Left renal cortex interstitium (tissue), 4 donors: ENCODE results near the gene TBC1D17. TPM values are rescaled to one million over a fixed set of nuclear protein-coding genes. Genes with fewer than 3 reads are reported as not detected.
A peak's percentile ranks its signal among the peaks of the same experiment; 100 is the strongest.

Source experiments
- DNase-seq, 4 donors: peaks; one replicate each; pipeline ENCODE4 v3.0.0-alpha.2; 2013; ENCODE audit warnings: low read depth in 4 of 4, low spot score in 2 of 4, missing footprints in 1 of 4
- polyA plus RNA-seq, 4 donors: library from polyadenylated mRNA; unstranded; fragments of 120-200 nt; gene quantifications; one replicate each; pipeline ENCODE4 v1.2.1, GENCODE V29; 2013; ENCODE audit not compliant: insufficient read length in 4 of 4

TBC1D17 gene
- polyA plus RNA-seq, 4 donors = 38.5 to 61.3 (median 48.5) TPM

- DNase-seq = no peak
Measured at GRCh38 chr19:49847731-49848696, 29.5 kb upstream of the TBC1D17 start.

GRCh38 chr19:49848938-49849337, 28.6 kb upstream of the TBC1D17 start:
- no peak for DNase-seq

GRCh38 chr19:49849433-49850220, 27.9 kb upstream of the TBC1D17 start:
- no peak for DNase-seq

GRCh38 chr19:49850221-49850486, 27.3 kb upstream of the TBC1D17 start:
- DNase-seq = no peak

- DNase-seq = peak; percentile 79 to 87 (median 82)
Measured at GRCh38 chr19:49850487-49851342, 26.8 kb upstream of the TBC1D17 start, which contains the start of gene PTOV1. Gene PTOV1 (plus strand): TSS chr19:49851159.

- DNase-seq = peak in 1 of 4 donors; percentile 31
Measured at GRCh38 chr19:49851456-49852259, 25.8 kb upstream of the TBC1D17 start.

GRCh38 chr19:49852631-49853126, 24.8 kb upstream of the TBC1D17 start:
- DNase-seq = no peak

GRCh38 chr19:49853852-49854377, 23.6 kb upstream of the TBC1D17 start:
- no peak for DNase-seq

GRCh38 chr19:49854378-49855263, 22.9 kb upstream of the TBC1D17 start:
- DNase-seq = no peak

GRCh38 chr19:49855277-49855675, 22.2 kb upstream of the TBC1D17 start:
- DNase-seq = no peak

GRCh38 chr19:49855676-49856573, 21.6 kb upstream of the TBC1D17 start:
- DNase-seq = no peak

GRCh38 chr19:49856574-49857021, 20.9 kb upstream of the TBC1D17 start:
- DNase-seq = no peak

GRCh38 chr19:49857061-49857837, 20.3 kb upstream of the TBC1D17 start:
- no peak for DNase-seq

- DNase-seq = no peak
Measured at GRCh38 chr19:49857838-49858087, 19.7 kb upstream of the TBC1D17 start.

- no peak for DNase-seq
Measured at GRCh38 chr19:49858088-49858985, 19.2 kb upstream of the TBC1D17 start.
